PFSK-1 (cell line): Measurements from ENCODE around the gene RALB.

ENCODE experiments used
- FOXP2 ChIP-seq: optimal IDR thresholded peaks from 2 replicates; pipeline ENCODE3; 2011; ENCODE audit warnings: borderline replicate concordance, control low read depth, inconsistent platforms; ENCODE audit not compliant: insufficient read depth; ENCODE audit errors: extremely low read length, extremely low read depth
- POLR2AphosphoS5 ChIP-seq: IDR thresholded peaks from 2 replicates; pipeline ENCODE4 v1.6.1; 2012; ENCODE audit warnings: low read depth, mild to moderate bottlenecking, control low read depth, low read length, moderate library complexity
- REST ChIP-seq, 2 experiments: IDR thresholded peaks; 2 replicates each; pipeline versions ENCODE4 v1.6.1 to v1.8.0; 2011 to 2012; ENCODE audit warnings: low read depth in 2 of 2, low read length in 2 of 2, control low read depth in 1 of 2, inconsistent platforms in 1 of 2, mild to moderate bottlenecking in 1 of 2, moderate library complexity in 1 of 2; ENCODE audit not compliant: insufficient read depth in 1 of 2
- SIN3A ChIP-seq: IDR thresholded peaks from 2 replicates; pipeline ENCODE4 v1.6.1; 2012; ENCODE audit warnings: mild to moderate bottlenecking, low read length, moderate library complexity, borderline replicate concordance; ENCODE audit not compliant: insufficient read depth
- TAF1 ChIP-seq: IDR thresholded peaks from 2 replicates; pipeline ENCODE4 v1.6.1; 2012; ENCODE audit warnings: low read length, control low read depth, borderline replicate concordance; ENCODE audit not compliant: insufficient read depth

Gene RALB

GRCh38 chr2:120261387-120262006 lies 8.8 kb downstream of the RALB start:
- TF ChIP-seq TAF1: no peak
- TF ChIP-seq REST (IDR thresholded peaks at IDR 0.05; ENCODE audit: insufficient read depth in 1 of 2, low read depth in 2 of 2, low read length in 2 of 2): no peak
- TF ChIP-seq FOXP2: no peak
- no peak for TF ChIP-seq POLR2AphosphoS5
- TF ChIP-seq SIN3A: no peak

- TF ChIP-seq POLR2AphosphoS5: no peak
- no peak for TF ChIP-seq TAF1
- no peak for TF ChIP-seq FOXP2
- no peak for TF ChIP-seq SIN3A
- TF ChIP-seq REST (IDR thresholded peaks at IDR 0.05; ENCODE audit: insufficient read depth in 1 of 2, low read depth in 2 of 2, low read length in 2 of 2): no peak
These were observed 9.5 kb downstream of the RALB start for GRCh38 chr2:120262150-120262549.

- TF ChIP-seq POLR2AphosphoS5 (no peak), SIN3A (no peak), TAF1 (no peak), REST (IDR thresholded peaks at IDR 0.05; ENCODE audit: insufficient read depth in 1 of 2, low read depth in 2 of 2, low read length in 2 of 2) (no peak), FOXP2 (no peak)
These were observed 10.2 kb downstream of the RALB start for GRCh38 chr2:120262761-120263428.

- no peak for TF ChIP-seq FOXP2
- TF ChIP-seq TAF1: no peak
- no peak for TF ChIP-seq REST (IDR thresholded peaks at IDR 0.05; ENCODE audit: insufficient read depth in 1 of 2, low read depth in 2 of 2, low read length in 2 of 2)
- TF ChIP-seq POLR2AphosphoS5: no peak
- TF ChIP-seq SIN3A: no peak
These were observed 12.4 kb downstream of the RALB start for GRCh38 chr2:120265006-120265405.
